DND-41 (cell line): ENCODE data around the gene ZNF554.

ENCODE experiments used
- ATAC-seq: fragments of 200-7000 bp; cut with Tn5 transposase; 3 replicates; pipeline ENCODE4 v1.9.1; 2021; ENCODE audit warnings: low read depth; ENCODE audit not compliant: insufficient read depth
- DNase-seq: peaks from one replicate; pipeline ENCODE4 v3.0.0-alpha.2; 2020
- H2AFZ ChIP-seq: 2 replicates; pipeline ENCODE4 v1.6.0; 2012; ENCODE audit warnings: low read depth, low read length
- H3K27ac ChIP-seq: 2 replicates; pipeline ENCODE4 v1.5.1; 2012; ENCODE audit warnings: low read length, inconsistent platforms
- H3K27me3 ChIP-seq: fragments of 200-600 bp; sonication (generic); 2 replicates; pipeline ENCODE4 v1.6.0; 2012; ENCODE audit warnings: low read length, mild to moderate bottlenecking, inconsistent platforms; ENCODE audit not compliant: insufficient read depth, poor library complexity
- H3K36me3 ChIP-seq: 2 replicates; pipeline ENCODE4 v1.5.1; 2012; ENCODE audit warnings: low read length, inconsistent platforms; ENCODE audit not compliant: insufficient read depth
- H3K4me1 ChIP-seq: 2 replicates; pipeline ENCODE4 v1.5.1; 2012; ENCODE audit warnings: mild to moderate bottlenecking, low read length; ENCODE audit not compliant: insufficient read depth
- H3K4me2 ChIP-seq: 2 replicates; pipeline ENCODE4 v1.6.0; 2012; ENCODE audit warnings: mild to moderate bottlenecking, moderate library complexity, low read length, inconsistent platforms; ENCODE audit not compliant: insufficient read depth
- H3K4me3 ChIP-seq, 2 experiments: fragments of 200-600 bp in 1 of 2; shearing (Covaris generic) in 1 of 2; 2 replicates each; pipeline ENCODE4 v1.5.1; 2012 to 2016; ENCODE audit warnings: inconsistent platforms in 2 of 2, low read length in 2 of 2, mild to moderate bottlenecking in 2 of 2, low read depth in 1 of 2, moderate library complexity in 1 of 2
- H3K79me2 ChIP-seq: 2 replicates; pipeline ENCODE4 v1.6.0; 2012; ENCODE audit warnings: low read length, inconsistent platforms; ENCODE audit not compliant: insufficient read depth
- H3K9ac ChIP-seq: 2 replicates; pipeline ENCODE4 v1.6.0; 2012; ENCODE audit warnings: low read depth, mild to moderate bottlenecking, inconsistent platforms, low read length, moderate library complexity
- H3K9me3 ChIP-seq: 2 replicates; pipeline ENCODE4 v1.5.1; 2012; ENCODE audit warnings: low read length, moderate library complexity, mild to moderate bottlenecking, inconsistent platforms; ENCODE audit not compliant: insufficient read depth, severe bottlenecking
- H4K20me1 ChIP-seq: 2 replicates; pipeline ENCODE4 v1.6.0; 2012; ENCODE audit warnings: low read length; ENCODE audit not compliant: insufficient read depth
- EZH2 ChIP-seq: IDR thresholded peaks from 3 replicates; pipeline ENCODE4 v1.6.1; 2012; ENCODE audit warnings: borderline replicate concordance, low read depth, mild to moderate bottlenecking, moderate library complexity, low read length, inconsistent platforms; ENCODE audit not compliant: severe bottlenecking
- TF ChIP-seq, protein P1 (sequence below): IDR thresholded peaks from 2 replicates; pipeline ENCODE4 v1.5.1; 2012; ENCODE audit warnings: borderline replicate concordance, low read length, moderate library complexity, mild to moderate bottlenecking; ENCODE audit not compliant: poor library complexity, severe bottlenecking; ENCODE audit errors: extremely low read depth

Gene ZNF554

DNA sequence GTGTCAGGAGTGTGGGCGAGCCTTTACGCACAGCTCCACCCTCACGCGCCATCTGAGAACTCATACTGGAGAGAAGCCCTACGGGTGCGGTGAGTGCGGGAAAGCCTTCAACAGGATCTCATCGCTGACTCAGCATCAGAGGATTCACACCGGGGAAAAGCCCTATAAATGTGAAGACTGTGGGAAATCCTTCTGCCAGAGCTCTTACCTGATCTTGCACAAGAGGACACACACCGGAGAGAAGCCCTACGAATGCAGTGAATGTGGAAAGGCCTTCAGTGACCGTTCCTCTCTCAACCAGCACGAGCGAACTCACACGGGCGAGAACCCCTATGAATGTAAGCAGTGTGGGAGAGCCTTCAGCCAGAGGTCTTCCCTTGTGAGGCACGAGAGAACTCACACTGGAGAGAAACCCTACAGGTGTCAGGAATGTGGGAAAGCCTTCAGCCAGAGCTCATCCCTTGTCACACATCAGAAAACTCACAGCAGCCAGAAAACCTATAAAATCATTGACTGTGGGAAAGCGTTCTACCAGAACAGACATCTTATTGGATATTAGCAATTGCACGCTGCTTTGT is 14.7 kb downstream of the ZNF554 start:
- no peaks in the 10 kb centered on the region for H3K27me3 ChIP-seq
- DNase-seq (no peak), ATAC-seq (no peak)
- TF ChIP-seq, protein P1, sequence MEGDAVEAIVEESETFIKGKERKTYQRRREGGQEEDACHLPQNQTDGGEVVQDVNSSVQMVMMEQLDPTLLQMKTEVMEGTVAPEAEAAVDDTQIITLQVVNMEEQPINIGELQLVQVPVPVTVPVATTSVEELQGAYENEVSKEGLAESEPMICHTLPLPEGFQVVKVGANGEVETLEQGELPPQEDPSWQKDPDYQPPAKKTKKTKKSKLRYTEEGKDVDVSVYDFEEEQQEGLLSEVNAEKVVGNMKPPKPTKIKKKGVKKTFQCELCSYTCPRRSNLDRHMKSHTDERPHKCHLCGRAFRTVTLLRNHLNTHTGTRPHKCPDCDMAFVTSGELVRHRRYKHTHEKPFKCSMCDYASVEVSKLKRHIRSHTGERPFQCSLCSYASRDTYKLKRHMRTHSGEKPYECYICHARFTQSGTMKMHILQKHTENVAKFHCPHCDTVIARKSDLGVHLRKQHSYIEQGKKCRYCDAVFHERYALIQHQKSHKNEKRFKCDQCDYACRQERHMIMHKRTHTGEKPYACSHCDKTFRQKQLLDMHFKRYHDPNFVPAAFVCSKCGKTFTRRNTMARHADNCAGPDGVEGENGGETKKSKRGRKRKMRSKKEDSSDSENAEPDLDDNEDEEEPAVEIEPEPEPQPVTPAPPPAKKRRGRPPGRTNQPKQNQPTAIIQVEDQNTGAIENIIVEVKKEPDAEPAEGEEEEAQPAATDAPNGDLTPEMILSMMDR = no peak
- no peak for TF ChIP-seq EZH2
- 0 out of 4 replicates have a peak overlapping the region, but pooled peaks of 1 of the 2 experiments have one; percentile 10 for H3K4me3 ChIP-seq
- peaks cover 46% of the 10 kb centered on the region for H3K9me3 ChIP-seq
- H3K4me2 ChIP-seq = no peak overlapping the region
- no peak overlapping the region for H3K27ac ChIP-seq
- peaks cover 30% of the 10 kb centered on the region for H3K36me3 ChIP-seq
- no peak overlapping the region for H3K9ac ChIP-seq
- no peaks in the 10 kb centered on the region for H3K4me1 ChIP-seq
- no peaks in the 10 kb centered on the region for H4K20me1 ChIP-seq
- H3K79me2 ChIP-seq = no peaks in the 10 kb centered on the region
- H2AFZ ChIP-seq = no peak overlapping the region

DNA sequence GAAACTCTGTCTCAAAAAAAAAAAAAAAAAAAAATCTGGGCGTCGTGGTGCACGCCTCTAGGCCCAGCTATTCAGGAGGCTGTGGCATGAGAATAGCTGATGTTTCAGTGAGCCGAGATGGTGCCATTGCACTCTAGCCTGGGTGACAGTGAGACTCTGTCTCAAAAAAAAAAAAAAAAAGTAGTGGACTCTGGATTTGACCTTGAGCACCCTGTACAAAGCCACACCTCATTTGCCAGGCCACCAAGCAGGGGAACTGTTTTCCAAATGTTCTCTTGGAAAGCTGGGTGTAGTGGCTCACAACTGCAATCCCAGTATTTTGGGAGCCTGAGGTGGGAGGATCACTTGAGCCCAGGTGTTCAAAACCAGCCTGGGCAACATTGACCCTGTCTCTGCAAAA is 17.8 kb downstream of the ZNF554 start:
- Histone ChIP-seq H3K4me1 (peaks cover 15% of the 10 kb centered on the region), H3K9me3 (peaks cover 41% of the 10 kb centered on the region), H3K27ac (no peak overlapping the region), H3K36me3 (peaks cover 26% of the 10 kb centered on the region), H2AFZ (no peak overlapping the region), H3K79me2 (peaks cover 9% of the 10 kb centered on the region), H3K4me3 (no peak overlapping the region), H4K20me1 (peaks cover 7% of the 10 kb centered on the region), H3K9ac (no peak overlapping the region), H3K4me2 (no peak overlapping the region), H3K27me3 (no peaks in the 10 kb centered on the region)
- ATAC-seq (no peak), DNase-seq (no peak)
- no peak for TF ChIP-seq EZH2
- TF ChIP-seq, protein P1 = no peak

DNA sequence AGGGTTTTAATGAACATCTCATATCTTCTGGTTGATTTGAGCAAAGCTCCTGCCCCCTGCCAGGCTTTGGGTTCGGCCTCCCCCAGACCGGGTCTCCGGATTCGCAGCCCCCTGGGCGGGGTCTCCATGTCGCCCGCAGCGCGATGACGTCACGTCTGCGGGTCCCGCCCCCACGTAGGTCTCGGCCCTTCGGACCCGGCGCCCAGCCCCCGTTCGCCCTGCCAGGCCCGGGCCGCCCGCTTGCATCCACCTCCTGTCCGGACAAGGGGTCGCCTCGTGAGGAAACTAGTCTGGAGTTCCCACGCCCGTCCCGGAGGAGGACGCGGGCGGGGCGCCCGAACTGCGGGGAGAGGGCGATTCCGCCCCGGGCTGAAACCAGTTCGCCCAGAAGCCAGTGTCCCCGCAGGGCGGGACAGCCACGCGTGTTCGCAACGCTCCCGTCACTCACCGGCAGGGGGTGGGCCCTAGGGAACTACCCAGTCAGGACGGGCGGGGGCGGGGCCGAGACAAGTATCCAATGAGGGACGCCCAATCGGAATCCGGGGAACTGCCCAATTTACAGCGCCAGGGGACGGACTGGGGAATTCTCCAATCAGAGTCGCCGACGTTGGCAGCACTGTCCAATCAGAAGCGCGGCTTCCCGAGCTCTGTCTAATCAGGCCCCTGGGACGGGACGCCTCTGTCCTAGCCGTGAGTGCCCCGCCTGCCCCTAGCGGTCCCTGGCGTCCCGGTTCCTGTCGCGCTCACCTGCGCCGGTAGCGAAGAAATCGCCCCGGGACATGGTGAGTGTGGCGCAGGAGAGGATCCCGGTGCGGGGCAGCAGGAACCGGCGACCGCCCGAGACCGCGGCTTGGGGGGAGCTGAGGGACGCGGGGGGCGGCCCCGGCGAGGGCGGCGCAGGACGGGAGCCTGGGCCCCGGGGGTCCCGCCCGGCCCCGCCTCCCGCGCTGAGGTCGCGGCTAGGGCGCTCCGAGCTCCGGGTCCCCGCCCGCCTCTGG is 21.4 kb downstream of the ZNF554 start, which contains the start of gene ZNF555:
Gene ZNF555, plus strand, starts transcription at position 682 of the 998 bp plus-strand sequence. Its CDS starts 98 bp downstream, at position 780.
- Histone ChIP-seq H4K20me1 (peaks cover 11% of the 10 kb centered on the region), H3K4me2 (peak within 1 kb of the TSS; percentile 96), H2AFZ (peak within 1 kb of the TSS; percentile 95), H3K79me2 (peaks cover 45% of the 10 kb centered on the region), H3K36me3 (peaks cover 9% of the 10 kb centered on the region), H3K9me3 (peaks cover 8% of the 10 kb centered on the region), H3K9ac (peak within 1 kb of the TSS; percentile 100), H3K4me1 (peaks cover 29% of the 10 kb centered on the region), H3K27me3 (no peaks in the 10 kb centered on the region), H3K27ac (peak within 1 kb of the TSS; percentile 98), H3K4me3 (peak within 1 kb of the TSS; percentile 86 to 100)
- ATAC-seq (peak; percentile 98), DNase-seq (peak; percentile 99)
- TF ChIP-seq, protein P1 = peak; percentile 65
- TF ChIP-seq EZH2 = no peak
